Endothelial cell (in vitro differentiated cells): ENCODE measurements around the gene A3GALT2. TPM values are rescaled to one million over a fixed set of nuclear protein-coding genes. Genes with fewer than 3 reads are reported as not detected.

Source experiments
- DNase-seq: peaks from one replicate; pipeline ENCODE4 v3.0.0; 2021; ENCODE audit warnings: low spot score
- H3K27ac Mint-ChIP-seq: one replicate; pipeline ENCODE4 v1.8.0; 2021; ENCODE audit warnings: mixed read lengths, inconsistent platforms; ENCODE audit not compliant: unreplicated experiment
- H3K27me3 Mint-ChIP-seq: one replicate; pipeline ENCODE4 v1.8.0; 2021; ENCODE audit warnings: mild to moderate bottlenecking, moderate library complexity, mixed read lengths, inconsistent platforms; ENCODE audit not compliant: unreplicated experiment
- H3K36me3 Mint-ChIP-seq: one replicate; pipeline ENCODE4 v1.8.0; 2021; ENCODE audit warnings: mild to moderate bottlenecking, low read depth, mixed read lengths, inconsistent platforms; ENCODE audit not compliant: unreplicated experiment
- H3K4me1 Mint-ChIP-seq: one replicate; pipeline ENCODE4 v1.8.0; 2021; ENCODE audit warnings: mild to moderate bottlenecking, mixed read lengths, inconsistent platforms; ENCODE audit not compliant: unreplicated experiment
- H3K4me3 Mint-ChIP-seq: one replicate; pipeline ENCODE4 v1.8.0; 2021; ENCODE audit warnings: mild to moderate bottlenecking, mixed read lengths, inconsistent platforms; ENCODE audit not compliant: unreplicated experiment
- H3K9me3 Mint-ChIP-seq: one replicate; pipeline ENCODE4 v1.8.0; 2021; ENCODE audit warnings: mixed read lengths, inconsistent platforms; ENCODE audit not compliant: unreplicated experiment
- total RNA-seq: library from RNA; stranded (reverse); fragmentation: NEBNext Ultra II Directional; extraction: Animal tissue kit (Norgen Biotek cat#: 25700); gene quantifications from one replicate; pipeline ENCODE4 v1.2.1, GENCODE V29; 2021; ENCODE audit not compliant: unreplicated experiment
- TF ChIP-seq, protein P1 (sequence below): fragments of 200-600 bp; sonication (generic); IDR thresholded peaks from one replicate; pipeline ENCODE4 v1.5.0; 2021; ENCODE audit warnings: antibody characterized with exemption; ENCODE audit not compliant: unreplicated experiment

Gene A3GALT2
- total RNA-seq, 1 donor from 2014 or later: not detected

DNA sequence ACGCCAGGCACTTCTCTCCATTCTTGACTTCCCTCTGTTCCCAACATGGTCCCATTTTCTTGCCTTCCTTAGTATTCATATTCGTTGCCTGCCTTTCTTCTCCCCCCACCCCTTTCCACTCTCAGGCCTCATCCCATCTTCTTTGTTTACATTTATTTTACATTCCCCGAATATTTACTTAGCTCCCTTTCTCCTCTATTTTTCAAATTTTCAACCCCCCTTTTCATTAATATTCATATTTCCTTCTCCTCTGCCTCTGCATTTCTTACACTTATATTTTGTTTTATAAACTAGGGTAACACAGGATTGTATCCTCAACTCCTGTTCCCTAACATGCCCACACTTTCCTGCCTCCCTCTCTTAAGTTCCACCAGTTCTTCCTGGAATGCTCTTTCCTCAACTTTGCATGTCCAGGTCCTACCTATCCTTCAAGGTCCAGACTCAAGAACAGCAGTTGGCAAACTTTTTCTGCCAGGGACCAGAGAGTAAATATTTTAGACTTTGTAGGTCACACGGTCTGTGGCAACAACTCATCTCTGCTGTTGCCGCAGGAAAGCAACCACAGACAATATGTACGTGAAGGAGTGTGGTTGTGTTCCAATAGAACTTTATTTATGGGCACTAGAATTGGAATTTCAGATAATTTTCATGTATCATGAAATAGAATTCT lies 29.8 kb upstream of the A3GALT2 start:
- Mint-ChIP-seq H3K36me3 (peaks cover 52% of the 10 kb centered on the region), H3K27ac (peak overlapping the region; percentile 91), H3K27me3 (peaks cover 33% of the 10 kb centered on the region), H3K4me1 (peaks cover 51% of the 10 kb centered on the region), H3K4me3 (peak overlapping the region; percentile 87), H3K9me3 (no peaks in the 10 kb centered on the region)
- TF ChIP-seq, protein P1, sequence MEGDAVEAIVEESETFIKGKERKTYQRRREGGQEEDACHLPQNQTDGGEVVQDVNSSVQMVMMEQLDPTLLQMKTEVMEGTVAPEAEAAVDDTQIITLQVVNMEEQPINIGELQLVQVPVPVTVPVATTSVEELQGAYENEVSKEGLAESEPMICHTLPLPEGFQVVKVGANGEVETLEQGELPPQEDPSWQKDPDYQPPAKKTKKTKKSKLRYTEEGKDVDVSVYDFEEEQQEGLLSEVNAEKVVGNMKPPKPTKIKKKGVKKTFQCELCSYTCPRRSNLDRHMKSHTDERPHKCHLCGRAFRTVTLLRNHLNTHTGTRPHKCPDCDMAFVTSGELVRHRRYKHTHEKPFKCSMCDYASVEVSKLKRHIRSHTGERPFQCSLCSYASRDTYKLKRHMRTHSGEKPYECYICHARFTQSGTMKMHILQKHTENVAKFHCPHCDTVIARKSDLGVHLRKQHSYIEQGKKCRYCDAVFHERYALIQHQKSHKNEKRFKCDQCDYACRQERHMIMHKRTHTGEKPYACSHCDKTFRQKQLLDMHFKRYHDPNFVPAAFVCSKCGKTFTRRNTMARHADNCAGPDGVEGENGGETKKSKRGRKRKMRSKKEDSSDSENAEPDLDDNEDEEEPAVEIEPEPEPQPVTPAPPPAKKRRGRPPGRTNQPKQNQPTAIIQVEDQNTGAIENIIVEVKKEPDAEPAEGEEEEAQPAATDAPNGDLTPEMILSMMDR: no peak
- no peak for DNase-seq

DNA sequence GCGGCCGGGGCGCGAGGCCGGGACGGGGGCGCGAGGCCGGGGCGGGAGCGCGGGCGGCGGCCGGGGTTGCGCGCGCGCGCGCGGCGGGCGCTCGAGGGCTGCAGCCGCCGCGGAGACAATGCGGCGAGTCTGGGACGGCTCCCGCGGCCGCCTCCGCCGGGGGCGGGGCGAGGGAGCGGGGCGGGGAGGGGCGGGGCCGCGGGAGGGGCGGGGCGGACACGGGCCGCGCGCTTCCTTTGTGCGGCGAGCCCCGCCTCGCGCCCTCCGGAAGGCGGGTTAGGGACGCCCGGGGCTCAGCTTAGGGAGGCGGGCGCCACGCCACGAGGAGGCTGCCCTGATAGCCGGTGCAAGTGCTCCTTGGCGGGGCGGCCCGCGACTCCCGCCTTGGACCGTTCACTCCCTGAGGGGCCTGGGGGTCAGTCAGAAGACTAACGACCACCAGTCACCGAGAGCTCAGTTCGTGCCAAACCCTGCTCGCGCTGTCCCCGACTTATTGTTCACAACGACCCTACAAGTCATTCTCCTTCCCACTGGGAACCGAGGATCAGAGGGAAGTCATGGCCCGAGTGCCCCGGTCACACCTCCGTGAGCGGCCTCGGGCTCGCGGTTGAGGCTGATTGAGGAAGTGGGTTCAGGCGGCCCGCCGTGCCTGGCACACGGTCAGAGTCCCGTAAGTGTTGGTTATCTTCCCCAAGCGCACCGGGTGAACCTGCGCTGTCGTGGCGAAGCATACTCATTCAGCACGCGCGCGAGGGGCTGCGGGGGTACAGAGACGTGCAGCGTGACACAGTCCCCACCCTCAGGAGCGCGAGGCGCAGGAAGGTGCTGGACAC lies 29.1 kb upstream of the A3GALT2 start:
- Mint-ChIP-seq H3K9me3 (no peaks in the 10 kb centered on the region), H3K27ac (peak overlapping the region; percentile 91), H3K4me3 (peak overlapping the region; percentile 87), H3K36me3 (peaks cover 46% of the 10 kb centered on the region), H3K4me1 (peaks cover 50% of the 10 kb centered on the region), H3K27me3 (peaks cover 30% of the 10 kb centered on the region)
- TF ChIP-seq, protein P1: no peak
- DNase-seq: peak; percentile 82

DNA sequence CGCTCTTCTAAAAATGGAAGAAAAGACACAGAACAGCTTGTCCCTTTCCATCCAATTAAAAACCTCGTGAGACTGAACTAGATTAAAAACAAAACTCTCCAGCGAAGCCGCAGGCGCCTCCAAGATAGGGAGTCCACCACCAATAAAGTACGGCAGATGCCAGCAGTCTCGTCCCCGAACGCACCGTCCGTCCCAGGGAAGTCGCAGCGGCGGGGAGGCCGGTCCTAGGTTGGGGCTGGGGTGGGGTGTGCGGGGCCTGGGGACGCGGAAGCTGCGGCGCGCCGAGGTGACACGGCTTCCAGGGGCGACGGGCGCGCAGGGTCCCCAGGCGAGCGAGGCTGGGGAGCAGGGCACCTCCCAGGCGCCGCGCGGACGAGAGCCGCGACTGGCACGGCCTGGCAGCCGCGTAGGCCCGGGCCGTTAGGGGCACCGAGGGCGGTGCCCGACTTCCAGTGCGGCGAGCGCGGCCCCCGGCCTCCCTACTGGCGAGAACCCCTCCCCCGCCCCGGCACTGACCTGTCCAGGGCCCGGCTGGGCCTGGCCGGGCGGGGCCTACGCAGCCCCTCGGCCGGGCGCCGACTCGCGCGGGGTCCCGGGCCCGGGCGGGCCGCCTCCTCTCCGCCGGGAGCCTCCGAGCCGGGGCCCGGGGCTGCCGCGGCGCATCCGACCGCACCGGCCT lies 28.3 kb upstream of the A3GALT2 start:
- DNase-seq: no peak
- Mint-ChIP-seq H3K4me1 (peaks cover 56% of the 10 kb centered on the region), H3K27me3 (peaks cover 30% of the 10 kb centered on the region), H3K9me3 (no peaks in the 10 kb centered on the region), H3K27ac (peak overlapping the region; percentile 100), H3K36me3 (peaks cover 41% of the 10 kb centered on the region), H3K4me3 (peak overlapping the region; percentile 99)
- TF ChIP-seq, protein P1: no peak

DNA sequence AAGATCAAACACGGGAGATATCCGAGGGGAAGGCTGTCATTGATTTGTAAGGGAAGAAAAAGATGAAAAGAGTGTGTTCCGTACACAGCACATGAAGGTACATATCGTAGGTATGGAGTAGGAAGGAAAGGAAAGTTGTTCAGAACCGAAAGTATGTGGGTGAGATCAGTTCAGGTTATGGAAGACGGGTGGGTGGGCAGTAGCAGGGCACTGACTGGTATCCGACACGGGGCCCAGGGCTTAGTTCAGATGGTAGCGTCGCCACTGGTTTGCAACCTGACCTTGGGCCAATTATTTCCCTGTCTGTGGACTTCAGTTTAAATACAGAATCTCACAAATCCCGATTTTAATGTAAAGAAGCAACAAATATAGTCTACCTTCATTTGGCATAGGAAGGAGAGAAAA lies 27.8 kb upstream of the A3GALT2 start:
- DNase-seq: no peak
- H3K9me3 Mint-ChIP-seq: no peaks in the 10 kb centered on the region
- TF ChIP-seq, protein P1: no peak
- H3K4me1 Mint-ChIP-seq: peaks cover 61% of the 10 kb centered on the region
- peaks cover 30% of the 10 kb centered on the region for H3K27me3 Mint-ChIP-seq
- peaks cover 41% of the 10 kb centered on the region for H3K36me3 Mint-ChIP-seq
- peak overlapping the region; percentile 99 for H3K4me3 Mint-ChIP-seq
- H3K27ac Mint-ChIP-seq: peak overlapping the region; percentile 100
